HepG2 (cell line): ENCODE data around the gene VAMP5. TPM values are rescaled to one million over a fixed set of nuclear protein-coding genes. Genes with fewer than 3 reads are reported as not detected.
A peak's percentile ranks its signal among the peaks of the same experiment; 100 is the strongest.

Experiments used
- ARID2 ChIP-seq: sonication (generic); formaldehyde crosslinking; IDR thresholded peaks from 2 replicates; pipeline ENCODE4 v1.8.1; 2022; ENCODE audit warnings: mild to moderate bottlenecking, missing genetic modification reagents, borderline replicate concordance
- DMAP1 ChIP-seq: IDR thresholded peaks from 2 replicates; pipeline ENCODE4 v1.6.1; 2016
- DZIP1 ChIP-seq: sonication (generic); formaldehyde crosslinking; IDR thresholded peaks from 2 replicates; pipeline ENCODE4 v1.5.0; 2020; ENCODE audit warnings: mild to moderate bottlenecking, missing genetic modification reagents
- FOXM1 ChIP-seq: sonication (generic); formaldehyde crosslinking; IDR thresholded peaks from 2 replicates; pipeline ENCODE4 v1.5.0; 2020; ENCODE audit warnings: missing genetic modification reagents
- GABPB1 ChIP-seq: IDR thresholded peaks from 2 replicates; pipeline ENCODE4 v1.6.1; 2016; ENCODE audit warnings: mild to moderate bottlenecking, missing genetic modification reagents, moderate library complexity, missing compliant biosample characterization
- HMG20A ChIP-seq: IDR thresholded peaks from 2 replicates; pipeline ENCODE4 v1.6.1; 2016; ENCODE audit warnings: borderline replicate concordance
- IKZF5 ChIP-seq: IDR thresholded peaks from 2 replicates; pipeline ENCODE4 v1.6.1; 2018; ENCODE audit warnings: missing genetic modification reagents, mild to moderate bottlenecking, missing compliant biosample characterization
- KDM5B ChIP-seq: sonication (generic); formaldehyde crosslinking; IDR thresholded peaks from 2 replicates; pipeline ENCODE4 v1.4.0; 2020; ENCODE audit warnings: missing genetic modification reagents, mild to moderate bottlenecking, borderline replicate concordance
- MYNN ChIP-seq: sonication (generic); formaldehyde crosslinking; IDR thresholded peaks from 2 replicates; pipeline ENCODE4 v1.4.0; 2020; ENCODE audit warnings: mild to moderate bottlenecking, low read depth, missing genetic modification reagents
- NCOA1 ChIP-seq: sonication (generic); formaldehyde crosslinking; IDR thresholded peaks from 2 replicates; pipeline ENCODE4 v1.9.0; 2021; ENCODE audit warnings: missing genetic modification reagents
- NR2C2 ChIP-seq: sonication (generic); formaldehyde crosslinking; IDR thresholded peaks from 2 replicates; pipeline ENCODE4 v1.4.0; 2020; ENCODE audit warnings: missing genetic modification reagents, mild to moderate bottlenecking, moderate library complexity, borderline replicate concordance
- PAX8 ChIP-seq: sonication (generic); formaldehyde crosslinking; IDR thresholded peaks from 2 replicates; pipeline ENCODE4 v1.8.0; 2022; ENCODE audit warnings: mild to moderate bottlenecking, missing genetic modification reagents, borderline replicate concordance
- POLR2G ChIP-seq: fragments of 200-400 bp; formaldehyde crosslinking; IDR thresholded peaks from 2 replicates; pipeline ENCODE4 v1.6.1; 2018; ENCODE audit warnings: mild to moderate bottlenecking, low read depth, low read length, moderate library complexity
- SMAD9 ChIP-seq: sonication (generic); formaldehyde crosslinking; IDR thresholded peaks from 2 replicates; pipeline ENCODE4 v1.5.1; 2020; ENCODE audit warnings: mild to moderate bottlenecking, missing genetic modification reagents
- SOX13 ChIP-seq, 3 experiments: fragments of 450-650 bp in 1 of 3; sonication (generic) in 1 of 3; formaldehyde crosslinking in 1 of 3; IDR thresholded peaks in 2 of 3; conservative IDR thresholded peaks in 1 of 3; 2 replicates each; pipeline versions ENCODE4 v1.5.0 to v1.6.1; 2016 to 2020; ENCODE audit warnings: antibody characterized with exemption in 1 of 3, mild to moderate bottlenecking in 1 of 3, missing compliant biosample characterization in 1 of 3, missing genetic modification reagents in 1 of 3, moderate library complexity in 1 of 3
- SYNCRIP ChIP-seq: fragments of 200-400 bp; formaldehyde crosslinking; IDR thresholded peaks from 2 replicates; pipeline ENCODE4 v1.6.1; 2018; ENCODE audit warnings: mild to moderate bottlenecking, low read depth, low read length; ENCODE audit not compliant: insufficient read depth
- TBX2 ChIP-seq: sonication (generic); formaldehyde crosslinking; IDR thresholded peaks from 2 replicates; pipeline ENCODE4 v1.5.0; 2020; ENCODE audit warnings: missing genetic modification reagents, mild to moderate bottlenecking, borderline replicate concordance
- TEAD2 ChIP-seq: sonication (generic); formaldehyde crosslinking; IDR thresholded peaks from 2 replicates; pipeline ENCODE4 v1.9.0; 2021; ENCODE audit warnings: missing genetic modification reagents
- TGIF2 ChIP-seq: IDR thresholded peaks from 2 replicates; pipeline ENCODE4 v1.6.1; 2016; ENCODE audit warnings: control low read depth, missing compliant biosample characterization
- ZMAT3 ChIP-seq: sonication (generic); formaldehyde crosslinking; conservative IDR thresholded peaks from 2 replicates; pipeline ENCODE4 v1.7.0; 2021; ENCODE audit warnings: missing genetic modification reagents
- ZNF205 ChIP-seq: IDR thresholded peaks from 2 replicates; pipeline ENCODE4 v1.6.1; 2018; ENCODE audit warnings: missing biosample characterization, missing genetic modification reagents
- ZNF337 ChIP-seq: sonication (generic); formaldehyde crosslinking; IDR thresholded peaks from 2 replicates; pipeline ENCODE4 v1.5.1; 2020; ENCODE audit warnings: missing genetic modification reagents, low read depth, mild to moderate bottlenecking, borderline replicate concordance
- ZNF34 ChIP-seq: sonication (generic); formaldehyde crosslinking; IDR thresholded peaks from 2 replicates; pipeline ENCODE4 v1.4.0; 2020; ENCODE audit warnings: mild to moderate bottlenecking, missing genetic modification reagents, borderline replicate concordance
- ZNF350 ChIP-seq: sonication (generic); formaldehyde crosslinking; IDR thresholded peaks from 2 replicates; pipeline ENCODE4 v1.4.0; 2020; ENCODE audit warnings: mild to moderate bottlenecking, low read depth, missing genetic modification reagents, borderline replicate concordance
- ZNF549 ChIP-seq: sonication (generic); formaldehyde crosslinking; IDR thresholded peaks from 2 replicates; pipeline ENCODE4 v1.5.0; 2020; ENCODE audit warnings: missing genetic modification reagents
- ZNF552 ChIP-seq: sonication (generic); formaldehyde crosslinking; IDR thresholded peaks from 2 replicates; pipeline ENCODE4 v1.9.0; 2022; ENCODE audit warnings: missing genetic modification reagents, mild to moderate bottlenecking, borderline replicate concordance
- ZNF678 ChIP-seq: sonication (generic); formaldehyde crosslinking; IDR thresholded peaks from 2 replicates; pipeline ENCODE4 v1.4.0; 2020; ENCODE audit warnings: mild to moderate bottlenecking, missing genetic modification reagents
- ZNF816 ChIP-seq: sonication (generic); formaldehyde crosslinking; IDR thresholded peaks from 2 replicates; pipeline ENCODE4 v1.8.0; 2022; ENCODE audit warnings: missing genetic modification reagents, mild to moderate bottlenecking, borderline replicate concordance
- polyA plus RNA-seq, 8 experiments: library from polyadenylated mRNA; depleted of rRNA in 3 of 8; stranded (reverse) in 7 of 8; unstranded in 1 of 8; fragments of >200 nt; fragmentation: Illumina TruSeq in 4 of 8; extraction: Trizol in 4 of 8; gene quantifications; 2 replicates each; pipeline versions ENCODE4 v1.2.1 to v1.2.3, GENCODE V29; 2011 to 2016; ENCODE audit warnings: low read depth in 4 of 8, missing spikeins in 1 of 8, mixed read lengths in 1 of 8; ENCODE audit not compliant: insufficient read depth in 1 of 8
- total RNA-seq, 5 experiments: library from RNA; depleted of rRNA; stranded (reverse); fragments of >200 nt; fragmentation: Illumina TruSeq; extraction: Trizol; gene quantifications; 2 replicates each; pipeline ENCODE4 v1.2.3, GENCODE V29; 2016; ENCODE audit warnings: low read depth in 1 of 5

The VAMP5 gene
- total and polyA plus RNA-seq, 2 of the 13 experiments (the other 11 are each of a cell fraction or from before 2014, with no cell fraction given) = 7.2 to 56.7 TPM

- TF ChIP-seq SOX13 (IDR thresholded peaks at IDR 0.05) (peak; percentile 18; the same call in 1 of the 2 replicates), SOX13 (CRISPR knock-in tag; conservative IDR thresholded peaks at IDR 0.05 in 1 of 2, IDR thresholded peaks at IDR 0.05 in 1 of 2) (peak; percentile 45 to 74; a peak in 2 of 4 replicates), ZNF552 (CRISPR knock-in tag) (0 out of 2 replicates have a peak, but pooled peaks have one; percentile 33), TBX2 (CRISPR knock-in tag) (no peak; the same call in 1 of the 2 replicates), GABPB1 (peak; percentile 80; the same call in 1 of the 2 replicates), MYNN (no peak), DMAP1 (CRISPR knock-in tag) (peak; percentile 93), ZNF549 (CRISPR knock-in tag) (0 out of 2 replicates have a peak, but pooled peaks have one; percentile 76), ZNF205 (CRISPR knock-in tag) (peak; percentile 77; the same call in 1 of the 2 replicates), IKZF5 (CRISPR knock-in tag) (no peak), PAX8 (CRISPR knock-in tag) (peak; percentile 78; the same call in 1 of the 2 replicates), POLR2G (peak; percentile 88), ZNF34 (CRISPR knock-in tag) (no peak; the same call in 1 of the 2 replicates), FOXM1 (no peak), TEAD2 (peak; percentile 15; the same call in 1 of the 2 replicates), ZNF816 (CRISPR knock-in tag) (no peak; the same call in 1 of the 2 replicates), ARID2 (CRISPR knock-in tag) (peak; percentile 86), NR2C2 (CRISPR knock-in tag) (peak; percentile 48), TGIF2 (CRISPR knock-in tag) (no peak; the same call in 1 of the 2 replicates), ZNF337 (CRISPR knock-in tag) (peak; percentile 61; the same call in 1 of the 2 replicates), KDM5B (CRISPR knock-in tag) (peak; percentile 84; the same call in 1 of the 2 replicates), DZIP1 (CRISPR knock-in tag) (no peak), NCOA1 (CRISPR knock-in tag) (no peak; the same call in 1 of the 2 replicates), SMAD9 (CRISPR knock-in tag) (no peak), ZNF350 (CRISPR knock-in tag) (no peak), SYNCRIP (no peak), ZNF678 (peak; percentile 52; the same call in 1 of the 2 replicates), HMG20A (CRISPR knock-in tag) (peak; percentile 57; the same call in 1 of the 2 replicates), ZMAT3 (CRISPR knock-in tag) (peak; percentile 58)
These were observed at the start of gene VAMP5 (continued) for GRCh38 chr2:85584354-85584856.
